ENCODE data around the gene TEAD2.
A peak's percentile ranks its signal among the peaks of the same experiment; 100 is the strongest.

Gene TEAD2

GRCh38 chr19:49348305-49349189 is 13.7 kb downstream of the TEAD2 start:
- no peak for DNase-seq (ENCODE audit: low read depth)

DNA sequence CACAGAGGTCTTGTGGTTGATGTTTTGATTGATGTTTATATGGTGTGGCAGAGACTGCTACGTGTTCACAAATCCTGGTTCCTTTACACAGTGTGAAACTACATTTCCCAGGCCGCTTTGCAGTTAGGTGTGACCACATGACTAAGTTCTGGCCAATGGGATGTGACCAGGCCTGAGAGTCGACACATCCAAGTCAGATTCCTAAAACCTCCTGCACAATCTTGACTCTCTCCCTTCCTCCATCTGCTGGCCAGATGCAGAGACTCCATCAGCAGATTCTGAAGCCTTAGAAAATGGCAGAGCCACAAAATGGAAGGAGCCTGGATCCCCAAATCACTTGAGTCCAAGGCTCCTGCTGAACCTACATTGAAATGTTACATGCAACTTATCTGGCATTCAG is 14.4 kb downstream of the TEAD2 start:
- no peak for DNase-seq (ENCODE audit: low read depth)

GRCh38 chr19:49347191-49347590 is 15.0 kb downstream of the TEAD2 start:
- no peak for DNase-seq (ENCODE audit: low read depth)

- DNase-seq (ENCODE audit: low read depth) = no peak
Measured at GRCh38 chr19:49344505-49345423, 17.5 kb downstream of the TEAD2 start.

GRCh38 chr19:49343123-49343522 is 19.1 kb downstream of the TEAD2 start:
- no peak for DNase-seq (ENCODE audit: low read depth)

DNA sequence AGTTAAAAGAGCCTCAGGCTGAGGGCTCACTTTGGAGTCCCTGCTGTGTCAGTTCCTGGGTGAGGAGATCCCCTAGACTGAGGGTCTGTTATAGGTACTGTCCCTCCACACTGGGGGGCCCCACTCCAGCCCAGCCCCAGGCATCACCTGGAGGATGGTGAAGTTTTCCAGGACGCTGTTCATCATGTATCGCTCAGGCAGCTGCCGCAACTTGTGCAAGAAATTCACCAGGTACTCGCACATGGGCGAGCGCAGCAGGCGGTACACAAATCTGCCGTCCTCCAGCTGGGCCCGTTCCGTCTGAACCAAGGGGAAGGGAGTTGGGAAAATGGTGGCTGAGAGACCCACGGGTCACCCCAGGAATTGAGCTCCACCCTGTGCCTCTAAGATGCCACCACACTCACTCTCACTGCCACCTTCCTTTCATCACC is 19.9 kb downstream of the TEAD2 start:
- DNase-seq (ENCODE audit: low read depth) = no peak

DNA sequence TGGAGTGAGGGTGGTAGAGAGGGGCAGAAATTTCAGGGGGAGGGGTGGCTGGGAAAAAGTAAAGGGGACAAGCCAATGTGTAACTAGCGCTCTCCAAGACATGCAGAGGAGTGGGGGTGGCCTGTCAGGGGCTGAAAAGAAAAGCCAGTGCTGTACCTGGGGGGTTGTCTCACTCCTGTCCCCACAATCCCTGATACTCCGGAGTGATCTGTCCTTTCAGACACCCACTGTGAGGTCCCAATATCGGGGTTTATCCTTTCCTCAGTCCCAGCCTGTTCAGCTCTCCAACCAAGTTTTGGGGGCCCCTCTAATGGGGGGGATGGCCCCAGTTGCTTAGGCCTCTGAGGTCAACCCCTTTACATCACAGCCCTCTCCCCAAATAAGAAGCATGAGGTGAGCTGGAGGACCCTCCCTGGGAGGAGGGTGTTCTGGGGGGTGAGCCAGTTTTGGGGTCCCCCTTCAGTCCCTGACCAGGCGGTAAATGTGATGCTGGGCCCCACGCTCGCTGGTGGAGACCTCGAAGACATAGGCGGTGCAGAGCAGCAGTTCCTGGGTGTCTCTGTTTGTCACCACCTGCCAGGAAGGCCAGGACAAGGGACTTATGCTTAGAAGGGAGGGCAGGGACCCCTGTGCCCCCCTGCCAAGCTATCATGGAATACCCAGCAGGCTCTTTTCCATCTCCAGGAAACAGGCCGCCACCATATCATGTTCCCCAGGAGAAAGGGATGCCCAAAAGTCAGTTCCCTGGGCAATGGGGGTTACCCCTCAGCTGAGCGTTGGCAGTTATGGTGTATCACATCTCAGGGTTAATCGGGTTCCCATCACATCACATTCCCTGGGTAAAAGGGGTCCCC is 21.1 kb downstream of the TEAD2 start:
- no peak for DNase-seq (ENCODE audit: low read depth)

DNA sequence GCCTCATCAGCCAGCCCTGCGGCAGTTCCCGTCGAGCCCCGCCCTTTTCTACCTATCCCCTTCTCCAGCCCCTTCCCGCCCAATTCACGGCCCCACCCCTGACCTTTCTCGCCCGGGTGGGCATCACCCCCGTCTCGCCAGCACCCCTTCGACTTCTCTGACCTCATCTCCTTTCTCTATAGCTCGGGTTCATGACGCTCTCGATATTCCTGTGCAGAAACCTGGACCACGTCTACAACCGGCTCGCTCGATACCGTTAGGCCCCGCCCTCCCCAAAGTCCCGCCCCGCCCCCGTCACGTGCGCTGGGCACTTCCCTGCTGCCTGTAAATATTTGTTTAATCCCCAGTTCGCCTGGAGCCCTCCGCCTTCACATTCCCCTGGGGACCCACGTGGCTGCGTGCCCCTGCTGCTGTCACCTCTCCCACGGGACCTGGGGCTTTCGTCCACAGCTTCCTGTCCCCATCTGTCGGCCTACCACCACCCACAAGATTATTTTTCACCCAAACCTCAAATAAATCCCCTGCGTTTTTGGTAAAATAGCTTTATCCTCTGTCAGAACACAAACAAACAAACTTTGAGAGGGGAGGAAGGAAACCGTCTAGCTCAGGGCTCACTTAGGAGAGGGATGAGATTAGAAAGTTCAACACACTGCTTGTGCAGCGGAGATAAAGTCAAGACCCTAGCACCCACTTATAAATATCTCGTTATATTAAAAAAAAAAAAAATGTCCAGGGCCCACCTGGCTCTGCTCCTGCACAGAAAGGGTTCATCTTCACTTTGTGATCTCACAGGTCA is 21.9 kb downstream of the TEAD2 start:
- no peak for DNase-seq (ENCODE audit: low read depth)

DNA sequence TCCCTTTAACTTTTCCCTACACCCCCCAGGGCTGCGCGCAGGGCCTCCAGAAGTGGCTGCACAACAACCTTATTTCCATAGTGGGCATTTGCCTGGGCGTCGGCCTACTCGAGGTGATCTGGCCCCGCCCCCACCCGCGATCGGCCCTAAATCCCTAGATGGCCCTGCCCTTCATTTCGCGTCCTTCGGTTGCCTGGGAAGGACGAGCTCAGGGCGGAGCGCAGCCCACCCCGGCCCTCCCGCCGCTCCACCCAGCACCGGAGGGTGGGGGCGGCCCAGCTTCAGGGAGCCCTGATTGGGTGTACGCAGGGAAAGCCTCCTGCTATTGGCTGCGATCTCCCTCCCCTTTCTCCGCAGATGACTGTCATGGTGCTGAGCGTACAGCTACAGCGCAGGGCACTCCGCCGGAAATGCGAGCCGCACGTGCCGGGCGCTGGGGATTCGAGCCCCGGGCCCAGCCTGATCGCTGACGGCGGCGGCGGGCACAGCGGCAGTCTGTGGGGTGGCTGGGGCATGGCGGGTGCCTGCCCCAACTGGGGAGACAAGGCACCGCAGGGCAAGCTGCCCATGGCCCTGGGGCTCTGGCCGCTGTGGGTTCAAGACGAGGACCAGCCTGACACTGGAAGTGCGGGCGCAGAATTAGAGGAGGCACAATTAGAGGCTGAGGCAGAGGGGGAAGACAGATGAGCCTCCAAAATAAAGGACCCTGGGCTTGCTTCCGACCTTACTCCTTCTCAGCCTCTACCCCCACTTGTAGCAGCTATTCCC is 22.7 kb downstream of the TEAD2 start:
- DNase-seq (ENCODE audit: low read depth) = no peak

DNA sequence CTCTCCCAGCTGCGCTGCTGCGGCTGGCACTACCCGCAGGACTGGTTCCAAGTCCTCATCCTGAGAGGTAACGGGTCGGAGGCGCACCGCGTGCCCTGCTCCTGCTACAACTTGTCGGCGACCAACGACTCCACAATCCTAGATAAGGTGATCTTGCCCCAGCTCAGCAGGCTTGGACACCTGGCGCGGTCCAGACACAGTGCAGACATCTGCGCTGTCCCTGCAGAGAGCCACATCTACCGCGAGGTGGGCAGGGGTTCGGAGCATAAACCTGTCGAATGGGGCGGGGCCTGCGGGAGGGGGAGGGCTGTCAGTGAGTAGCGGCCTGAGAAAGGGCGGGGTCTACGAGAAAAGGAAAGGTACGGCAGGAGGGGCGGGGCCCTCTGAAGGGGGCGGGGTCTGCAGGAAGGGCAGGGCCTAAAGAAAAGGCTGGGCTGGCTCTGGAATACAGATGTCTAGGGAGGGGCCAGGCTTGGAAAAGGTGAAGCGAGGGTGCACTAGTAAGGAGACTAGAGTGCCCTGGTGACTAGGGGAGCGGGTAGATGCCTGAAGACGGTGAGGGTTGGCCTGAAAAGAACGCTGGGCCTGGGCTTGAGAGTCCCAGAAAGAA is 23.4 kb downstream of the TEAD2 start:
- DNase-seq (ENCODE audit: low read depth) = no peak

DNA sequence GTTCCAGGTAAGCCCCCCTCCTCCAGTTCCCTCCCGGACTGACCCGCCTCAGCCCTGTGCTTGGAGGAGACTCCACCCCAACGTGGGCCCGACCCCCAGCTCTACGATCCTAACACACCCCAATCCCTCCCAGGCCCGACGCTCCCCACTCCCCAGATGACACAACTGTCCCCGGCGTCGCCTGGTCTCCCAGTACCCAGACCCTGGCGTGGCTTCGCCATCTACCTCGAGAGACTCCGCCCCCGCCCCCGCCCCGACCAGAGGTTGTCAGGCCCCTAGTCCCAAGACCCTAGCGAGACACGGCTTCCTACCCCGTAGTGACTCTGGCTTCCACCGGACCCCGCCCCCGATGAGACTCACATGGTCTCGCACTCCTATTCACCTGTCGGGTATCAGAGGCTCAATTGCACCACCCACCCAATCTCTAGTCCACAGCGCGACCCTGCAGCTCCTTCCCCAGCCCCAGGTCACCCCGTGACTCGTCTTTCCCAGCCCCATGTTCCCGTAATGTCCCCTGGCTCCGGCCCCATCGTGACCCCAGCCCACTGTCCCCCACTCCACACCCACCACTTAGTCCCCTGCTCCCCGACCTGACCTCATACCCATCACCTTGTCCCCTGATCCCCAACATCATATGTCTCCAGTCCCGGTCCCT is 24.1 kb downstream of the TEAD2 start:
- no peak for DNase-seq (ENCODE audit: low read depth)

- DNase-seq (ENCODE audit: low read depth) = no peak
Measured at GRCh38 chr19:49337267-49338022, 24.8 kb downstream of the TEAD2 start.

DNA sequence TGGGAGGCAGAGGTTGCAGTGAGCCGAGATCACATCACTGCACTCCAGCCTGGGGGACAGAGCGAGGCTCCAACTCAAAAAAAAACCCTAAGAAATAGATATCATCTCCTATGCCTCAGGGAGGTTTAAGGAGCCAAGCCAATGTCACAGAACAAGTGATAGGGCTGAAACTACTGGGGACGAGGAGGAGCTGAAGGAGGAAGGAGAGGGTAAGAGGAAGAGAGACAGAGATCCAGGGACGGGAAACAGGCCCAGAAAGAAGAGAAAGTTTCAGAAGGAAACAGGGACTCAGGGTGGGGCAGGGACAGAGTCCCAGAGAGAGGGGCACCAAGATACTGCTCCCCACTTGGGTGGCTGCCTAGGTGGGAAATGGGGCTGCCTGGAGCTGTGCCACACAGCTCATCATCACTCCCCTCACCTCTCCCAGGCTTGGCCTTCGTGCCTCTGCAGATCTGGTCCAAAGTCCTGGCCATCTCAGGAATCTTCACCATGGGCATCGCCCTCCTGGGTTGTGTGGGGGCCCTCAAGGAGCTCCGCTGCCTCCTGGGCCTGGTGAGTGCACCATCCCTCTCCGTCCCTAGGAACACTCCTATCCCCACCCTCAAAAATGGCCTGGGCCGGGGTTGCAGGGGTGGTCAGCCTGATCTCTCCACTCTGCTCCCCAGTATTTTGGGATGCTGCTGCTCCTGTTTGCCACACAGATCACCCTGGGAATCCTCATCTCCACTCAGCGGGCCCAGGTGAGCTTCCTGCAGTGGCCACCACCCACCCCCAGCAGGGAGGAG is 25.5 kb downstream of the TEAD2 start:
- DNase-seq (ENCODE audit: low read depth) = no peak

- DNase-seq (ENCODE audit: low read depth) = no peak
Measured at GRCh38 chr19:49335784-49336481, 26.3 kb downstream of the TEAD2 start.

DNA sequence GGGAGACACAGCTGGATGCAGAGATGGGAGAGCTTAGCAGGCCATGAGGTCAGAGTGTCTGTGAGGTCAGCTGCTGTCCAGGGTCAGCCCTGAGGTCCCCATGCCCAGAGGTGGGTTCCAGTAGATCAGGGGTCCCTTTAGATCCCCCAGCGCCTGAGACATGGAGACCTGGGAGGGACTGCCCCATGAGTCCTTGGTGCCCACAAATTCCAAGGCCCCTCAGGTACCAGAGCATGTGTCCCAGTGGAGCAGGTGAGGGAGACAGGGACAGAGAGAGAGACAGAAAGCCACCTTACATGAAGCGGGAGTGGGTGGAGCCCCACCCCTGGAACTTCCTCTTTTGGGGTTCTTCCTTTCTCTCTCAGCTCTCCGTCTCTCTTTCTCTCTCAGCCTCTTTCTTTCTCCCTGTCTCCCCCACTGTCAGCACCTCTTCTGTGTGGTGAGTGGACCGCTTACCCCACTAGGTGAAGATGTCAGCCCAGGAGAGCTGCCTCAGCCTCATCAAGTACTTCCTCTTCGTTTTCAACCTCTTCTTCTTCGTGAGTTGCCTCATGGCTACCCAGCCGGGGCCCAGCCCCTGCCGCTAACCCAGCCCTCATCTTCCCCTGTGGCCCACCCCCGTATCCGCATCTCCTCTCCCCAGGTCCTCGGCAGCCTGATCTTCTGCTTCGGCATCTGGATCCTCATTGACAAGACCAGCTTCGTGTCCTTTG is 27.0 kb downstream of the TEAD2 start, which contains the start of gene CD37:
TSS of gene CD37 (plus strand) at position 336 of the 713 bp plus-strand sequence. CDS start at position 471, 135 bp downstream.
- DNase-seq (ENCODE audit: low read depth) = peak; percentile 37

- peak; percentile 64 for DNase-seq (ENCODE audit: low read depth)
Measured at GRCh38 chr19:49333811-49334288, 28.4 kb downstream of the TEAD2 start.
